GM21786 (cell line): ENCODE measurements around the gene MAPK10.
"Not testable (repeated sequence)": the region's sequence is repeated elsewhere in the genome, so short reads cannot be mapped to it uniquely, and the experiment has no call there.

ENCODE experiments used
- ATAC-seq: cut with Tn5 transposase; IDR thresholded peaks from one replicate; pipeline ENCODE4 v1.9.1; 2021; ENCODE audit not compliant: unreplicated experiment

Gene MAPK10

GRCh38 chr4:86344127-86344526 is 15.7 kb downstream of the MAPK10 start:
- no peak for ATAC-seq

- no peak for ATAC-seq
Observed at GRCh38 chr4:86338989-86339388, 20.9 kb downstream of the MAPK10 start.

- no peak for ATAC-seq
Observed at GRCh38 chr4:86338521-86338920, 21.3 kb downstream of the MAPK10 start.

GRCh38 chr4:86334020-86334750 is 25.7 kb downstream of the MAPK10 start:
- ATAC-seq = no peak

GRCh38 chr4:86333236-86333635 is 26.6 kb downstream of the MAPK10 start:
- ATAC-seq = no peak

GRCh38 chr4:86330961-86331742 is 28.7 kb downstream of the MAPK10 start:
- no peak for ATAC-seq

- not testable (repeated sequence) for ATAC-seq
Observed at GRCh38 chr4:86330411-86330810, 29.4 kb downstream of the MAPK10 start.

GRCh38 chr4:86329431-86329830 is 30.4 kb downstream of the MAPK10 start:
- ATAC-seq = no peak

- ATAC-seq = no peak
Observed at GRCh38 chr4:86326400-86326799, 33.5 kb downstream of the MAPK10 start.

- ATAC-seq = no peak
Observed at GRCh38 chr4:86319390-86319789, 40.5 kb downstream of the MAPK10 start.

- no peak for ATAC-seq
Observed at GRCh38 chr4:86315579-86315978, 44.3 kb downstream of the MAPK10 start.

GRCh38 chr4:86313656-86314055 is 46.2 kb downstream of the MAPK10 start:
- ATAC-seq = no peak

GRCh38 chr4:86307432-86307831 is 52.4 kb downstream of the MAPK10 start:
- no peak for ATAC-seq

GRCh38 chr4:86306816-86307215 is 53.0 kb downstream of the MAPK10 start:
- no peak for ATAC-seq

GRCh38 chr4:86302830-86303229 is 57.0 kb downstream of the MAPK10 start:
- ATAC-seq = no peak

GRCh38 chr4:86302251-86302650 is 57.6 kb downstream of the MAPK10 start:
- ATAC-seq = no peak

GRCh38 chr4:86300516-86300915 is 59.3 kb downstream of the MAPK10 start:
- ATAC-seq = no peak

GRCh38 chr4:86296865-86297264 is 63.0 kb downstream of the MAPK10 start:
- no peak for ATAC-seq

- no peak for ATAC-seq
Observed at GRCh38 chr4:86294883-86295282, 65.0 kb downstream of the MAPK10 start.

GRCh38 chr4:86291180-86291579 is 68.7 kb downstream of the MAPK10 start:
- no peak for ATAC-seq

GRCh38 chr4:86286726-86287125 is 73.1 kb downstream of the MAPK10 start:
- ATAC-seq = no peak

- no peak for ATAC-seq
Observed at GRCh38 chr4:86283371-86283770, 76.5 kb downstream of the MAPK10 start.
